ENCODE data around the gene POLR2J. TPM values are rescaled to one million over a fixed set of nuclear protein-coding genes. Genes with fewer than 3 reads are reported as not detected.
A peak's percentile ranks its signal among the peaks of the same experiment; 100 is the strongest.

The POLR2J gene
- total RNA-seq, 1 experiment from 2014 or later, result 29.4 TPM

- no peaks in the 10 kb centered on the region for H3K9me3 Mint-ChIP-seq (ENCODE audit: low read depth, unreplicated experiment)
- H3K4me1 Mint-ChIP-seq (ENCODE audit: low read depth, unreplicated experiment), result no peaks in the 10 kb centered on the region
- CTCF ChIA-PET, result no interaction called here
- intact Hi-C loops (cut with micrococcal nuclease; ENCODE audit: unreplicated experiment), result no loop called here
- DNase-seq, result no peak
- H3K4me3 Mint-ChIP-seq (ENCODE audit: low read depth, unreplicated experiment), result no peak overlapping the region
- peaks cover 14% of the 10 kb centered on the region for H3K36me3 Mint-ChIP-seq (ENCODE audit: insufficient read depth, unreplicated experiment)
- BruUV-seq (replicated peaks), result no TSS peak
- no peaks in the 10 kb centered on the region for H3K27me3 Mint-ChIP-seq (ENCODE audit: unreplicated experiment)
- TF ChIP-seq, protein P1, sequence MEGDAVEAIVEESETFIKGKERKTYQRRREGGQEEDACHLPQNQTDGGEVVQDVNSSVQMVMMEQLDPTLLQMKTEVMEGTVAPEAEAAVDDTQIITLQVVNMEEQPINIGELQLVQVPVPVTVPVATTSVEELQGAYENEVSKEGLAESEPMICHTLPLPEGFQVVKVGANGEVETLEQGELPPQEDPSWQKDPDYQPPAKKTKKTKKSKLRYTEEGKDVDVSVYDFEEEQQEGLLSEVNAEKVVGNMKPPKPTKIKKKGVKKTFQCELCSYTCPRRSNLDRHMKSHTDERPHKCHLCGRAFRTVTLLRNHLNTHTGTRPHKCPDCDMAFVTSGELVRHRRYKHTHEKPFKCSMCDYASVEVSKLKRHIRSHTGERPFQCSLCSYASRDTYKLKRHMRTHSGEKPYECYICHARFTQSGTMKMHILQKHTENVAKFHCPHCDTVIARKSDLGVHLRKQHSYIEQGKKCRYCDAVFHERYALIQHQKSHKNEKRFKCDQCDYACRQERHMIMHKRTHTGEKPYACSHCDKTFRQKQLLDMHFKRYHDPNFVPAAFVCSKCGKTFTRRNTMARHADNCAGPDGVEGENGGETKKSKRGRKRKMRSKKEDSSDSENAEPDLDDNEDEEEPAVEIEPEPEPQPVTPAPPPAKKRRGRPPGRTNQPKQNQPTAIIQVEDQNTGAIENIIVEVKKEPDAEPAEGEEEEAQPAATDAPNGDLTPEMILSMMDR (IDR thresholded peaks at IDR 0.05; ENCODE audit: unreplicated experiment), result no peak
- no peak overlapping the region for H3K27ac Mint-ChIP-seq (ENCODE audit: unreplicated experiment)
Observed at GRCh38 chr7:102426268-102427018, 52.3 kb downstream of the POLR2J start.

DNA sequence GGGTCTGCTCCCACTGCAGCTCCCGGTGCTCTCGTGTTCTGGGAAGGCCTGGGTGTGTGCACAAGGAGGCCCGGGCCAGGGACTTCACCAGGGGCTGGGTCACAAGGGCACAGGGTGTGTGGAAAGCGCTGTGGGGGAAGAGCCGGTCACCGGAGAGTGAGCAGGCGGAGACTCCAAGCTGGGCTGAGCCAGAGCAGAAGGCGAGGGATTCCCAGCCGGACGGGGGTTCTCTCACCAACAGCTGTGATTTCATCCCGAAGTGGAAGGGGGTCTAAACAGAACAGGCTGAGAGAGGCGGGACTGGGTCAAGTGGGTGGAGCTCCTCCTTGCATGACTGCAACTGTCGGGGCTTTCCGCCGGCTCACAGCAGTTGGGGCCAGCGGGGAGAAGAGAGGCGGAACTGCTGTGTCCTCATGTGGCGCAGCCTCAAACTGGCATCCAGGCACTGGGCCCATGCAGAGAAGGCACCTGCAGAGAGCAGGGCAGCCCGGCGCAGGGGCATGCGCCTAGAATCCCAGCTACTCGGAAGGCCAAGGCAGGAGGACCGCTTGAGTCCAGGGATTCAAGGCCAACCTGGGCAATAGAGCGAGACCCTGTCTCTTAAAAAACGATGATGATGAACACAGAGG lies 53.0 kb downstream of the POLR2J start:
- TF ChIP-seq, protein P1 (IDR thresholded peaks at IDR 0.05; ENCODE audit: unreplicated experiment), result no peak
- H3K27ac Mint-ChIP-seq (ENCODE audit: unreplicated experiment), result no peak overlapping the region
- H3K4me1 Mint-ChIP-seq (ENCODE audit: low read depth, unreplicated experiment), result no peaks in the 10 kb centered on the region
- BruUV-seq (replicated peaks), result TSS peak; percentile 62
- no peak overlapping the region for H3K4me3 Mint-ChIP-seq (ENCODE audit: low read depth, unreplicated experiment)
- no peak for DNase-seq
- no peaks in the 10 kb centered on the region for H3K27me3 Mint-ChIP-seq (ENCODE audit: unreplicated experiment)
- H3K9me3 Mint-ChIP-seq (ENCODE audit: low read depth, unreplicated experiment), result no peaks in the 10 kb centered on the region
- CTCF ChIA-PET, result no interaction called here
- H3K36me3 Mint-ChIP-seq (ENCODE audit: insufficient read depth, unreplicated experiment), result peaks cover 14% of the 10 kb centered on the region
- intact Hi-C loops (cut with micrococcal nuclease; ENCODE audit: unreplicated experiment), result no loop called here

- Mint-ChIP-seq H3K9me3 (ENCODE audit: low read depth, unreplicated experiment) (no peaks in the 10 kb centered on the region), H3K4me3 (ENCODE audit: low read depth, unreplicated experiment) (no peak overlapping the region), H3K27me3 (ENCODE audit: unreplicated experiment) (no peaks in the 10 kb centered on the region), H3K27ac (ENCODE audit: unreplicated experiment) (no peak overlapping the region), H3K36me3 (ENCODE audit: insufficient read depth, unreplicated experiment) (peaks cover 15% of the 10 kb centered on the region), H3K4me1 (ENCODE audit: low read depth, unreplicated experiment) (no peaks in the 10 kb centered on the region)
- DNase-seq, result no peak
- BruUV-seq (replicated peaks), result no TSS peak
- intact Hi-C loops (cut with micrococcal nuclease; ENCODE audit: unreplicated experiment), result no loop called here
- TF ChIP-seq, protein P1 (IDR thresholded peaks at IDR 0.05; ENCODE audit: unreplicated experiment), result no peak
- CTCF ChIA-PET, result no interaction called here
Observed at GRCh38 chr7:102424787-102425218, 53.9 kb downstream of the POLR2J start.

- CTCF ChIA-PET, result no interaction called here
- Mint-ChIP-seq H3K27me3 (ENCODE audit: unreplicated experiment) (no peaks in the 10 kb centered on the region), H3K4me3 (ENCODE audit: low read depth, unreplicated experiment) (no peak overlapping the region), H3K9me3 (ENCODE audit: low read depth, unreplicated experiment) (no peaks in the 10 kb centered on the region), H3K4me1 (ENCODE audit: low read depth, unreplicated experiment) (no peaks in the 10 kb centered on the region), H3K27ac (ENCODE audit: unreplicated experiment) (no peak overlapping the region), H3K36me3 (ENCODE audit: insufficient read depth, unreplicated experiment) (peaks cover 15% of the 10 kb centered on the region)
- no TSS peak for BruUV-seq (replicated peaks)
- TF ChIP-seq, protein P1 (IDR thresholded peaks at IDR 0.05; ENCODE audit: unreplicated experiment), result no peak
- intact Hi-C loops (cut with micrococcal nuclease; ENCODE audit: unreplicated experiment), result no loop called here
- no peak for DNase-seq
Observed at GRCh38 chr7:102424129-102424551, 54.6 kb downstream of the POLR2J start.

Small RNAs within 50 kb of the gene (microRNA-seq; reads per million reads assigned to microRNA genes)
- 2.1 reads per million for gene MIR4467
- gene MIR5090, result 6.0 reads per million, percentile 20 among the genes with 10 or more reads in this experiment

Other genes starting within 250 kb of the POLR2J start
- gene SH2B2, start 192.1 kb downstream of the POLR2J start, total RNA-seq (2022), result 2.7 and 3.7 TPM in 2 replicates
- gene SPDYE6, start 122.5 kb downstream of the POLR2J start, total RNA-seq (2022), result not detected in 2 replicates
- 19.4 and 20.2 TPM in 2 replicates for gene PRKRIP1, start 82.6 kb downstream of the POLR2J start, total RNA-seq (2022)
- 11.3 and 11.4 TPM in 2 replicates for gene ORAI2, start 45.3 kb downstream of the POLR2J start, total RNA-seq (2022)
- 5.4 and 6.5 TPM in 2 replicates for gene ALKBH4, start 14.1 kb downstream of the POLR2J start, total RNA-seq (2022)
- 17.6 and 18.0 TPM in 2 replicates for gene LRWD1, start 13.9 kb downstream of the POLR2J start, total RNA-seq (2022)
- gene RASA4B, start 38.9 kb upstream of the POLR2J start, total RNA-seq (2022), result 0.69 and 0.76 TPM in 2 replicates
- 17.4 and 18.3 TPM in 2 replicates for gene UPK3BL2, start 64.8 kb upstream of the POLR2J start, total RNA-seq (2022)
- gene SPDYE2, start 72.3 kb upstream of the POLR2J start, total RNA-seq (2022), result not detected in 2 replicates
- 48.3 and 56.6 TPM in 2 replicates for gene POLR2J3, start 93.7 kb upstream of the POLR2J start, total RNA-seq (2022)
- gene RASA4, start 137.8 kb upstream of the POLR2J start, total RNA-seq (2022), result 8.6 and 10.7 TPM in 2 replicates
- 22.0 and 22.5 TPM in 2 replicates for gene UPK3BL1, start 163.9 kb upstream of the POLR2J start, total RNA-seq (2022)
- not detected in 2 replicates for gene SPDYE2B, start 171.4 kb upstream of the POLR2J start, total RNA-seq (2022)
- gene POLR2J2, start 192.7 kb upstream of the POLR2J start, total RNA-seq (2022), result 13.9 and 16.6 TPM in 2 replicates